SK-N-SH treated with all-trans-retinoic acid at 6 μM for 48 hours (cell line): Measurements from ENCODE around the gene MDFIC.

Source experiments
- BACH2 ChIP-seq: fragments of 250-450 bp; sonication (Bioruptor Pico); IDR thresholded peaks from 2 replicates; pipeline ENCODE4 v1.9.0; 2021; ENCODE audit warnings: mild to moderate bottlenecking, borderline replicate concordance
- ESRRG ChIP-seq: fragments of 250-450 bp; sonication (Bioruptor Pico); IDR thresholded peaks from 2 replicates; pipeline ENCODE4 v1.6.1; 2021; ENCODE audit warnings: mild to moderate bottlenecking
- RARB ChIP-seq: fragments of 250-450 bp; sonication (Bioruptor Pico); IDR thresholded peaks from 2 replicates; pipeline ENCODE4 v1.8.0; 2021; ENCODE audit warnings: mild to moderate bottlenecking, moderate library complexity
- SNAI2 ChIP-seq: fragments of 250-450 bp; sonication (Bioruptor Pico); IDR thresholded peaks from 2 replicates; pipeline ENCODE4 v1.5.0; 2020; ENCODE audit warnings: mild to moderate bottlenecking, moderate library complexity
- TOX ChIP-seq: fragments of 250-450 bp; sonication (Bioruptor Pico); IDR thresholded peaks from 2 replicates; pipeline ENCODE4 v1.8.0; 2021; ENCODE audit warnings: mild to moderate bottlenecking, moderate library complexity, borderline replicate concordance
- ZFP3 ChIP-seq: fragments of 250-450 bp; sonication (Bioruptor Pico); IDR thresholded peaks from 2 replicates; pipeline ENCODE4 v1.5.0; 2020; ENCODE audit warnings: mild to moderate bottlenecking, moderate library complexity
- ZFP30 ChIP-seq: fragments of 450-650 bp; formaldehyde crosslinking; IDR thresholded peaks from 2 replicates; pipeline ENCODE4 v1.5.0; 2022; ENCODE audit warnings: mild to moderate bottlenecking, moderate library complexity
- ZNF70 ChIP-seq: fragments of 450-650 bp; formaldehyde crosslinking; IDR thresholded peaks from 2 replicates; pipeline ENCODE4 v1.5.0; 2020; ENCODE audit warnings: mild to moderate bottlenecking, moderate library complexity
- TF ChIP-seq, protein P1 (sequence below): fragments of 250-450 bp; sonication (Bioruptor Pico); IDR thresholded peaks from 2 replicates; pipeline ENCODE4 v1.5.1; 2020; ENCODE audit warnings: low read depth, mild to moderate bottlenecking, moderate library complexity
- TF ChIP-seq, protein P2 (sequence below): fragments of 250-450 bp; sonication (Bioruptor Pico); IDR thresholded peaks from 2 replicates; pipeline ENCODE4 v1.5.0; 2020; ENCODE audit warnings: mild to moderate bottlenecking, moderate library complexity

DNA sequence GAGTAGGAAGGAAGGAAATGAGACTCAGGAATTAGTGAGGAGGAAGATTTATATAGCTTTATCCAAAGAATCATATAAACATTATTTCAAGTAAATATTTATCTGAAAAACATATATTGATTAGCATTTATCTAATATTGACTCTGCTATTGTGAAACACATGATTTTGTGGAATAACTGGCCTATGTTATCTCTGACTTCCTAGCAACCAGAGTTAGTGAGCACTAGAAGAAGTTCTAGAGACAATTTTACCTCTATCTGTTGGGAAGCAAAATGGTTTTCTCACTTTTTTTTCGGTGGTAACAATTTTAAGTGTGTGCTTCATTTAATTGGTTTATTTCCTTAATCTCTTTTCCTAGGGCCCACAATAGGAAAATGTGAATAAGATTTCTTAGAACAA lies 21.6 kb downstream of the MDFIC start:
- TF ChIP-seq, protein P1, sequence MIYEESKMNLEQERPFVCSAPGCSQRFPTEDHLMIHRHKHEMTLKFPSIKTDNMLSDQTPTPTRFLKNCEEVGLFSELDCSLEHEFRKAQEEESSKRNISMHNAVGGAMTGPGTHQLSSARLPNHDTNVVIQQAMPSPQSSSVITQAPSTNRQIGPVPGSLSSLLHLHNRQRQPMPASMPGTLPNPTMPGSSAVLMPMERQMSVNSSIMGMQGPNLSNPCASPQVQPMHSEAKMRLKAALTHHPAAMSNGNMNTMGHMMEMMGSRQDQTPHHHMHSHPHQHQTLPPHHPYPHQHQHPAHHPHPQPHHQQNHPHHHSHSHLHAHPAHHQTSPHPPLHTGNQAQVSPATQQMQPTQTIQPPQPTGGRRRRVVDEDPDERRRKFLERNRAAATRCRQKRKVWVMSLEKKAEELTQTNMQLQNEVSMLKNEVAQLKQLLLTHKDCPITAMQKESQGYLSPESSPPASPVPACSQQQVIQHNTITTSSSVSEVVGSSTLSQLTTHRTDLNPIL (CRISPR knock-in tag), result no peak
- TF ChIP-seq RARB (CRISPR knock-in tag) (no peak), BACH2 (CRISPR knock-in tag) (no peak), SNAI2 (CRISPR knock-in tag) (no peak), ZFP30 (no peak), TOX (CRISPR knock-in tag) (no peak), ESRRG (CRISPR knock-in tag) (no peak), ZFP3 (CRISPR knock-in tag) (no peak), ZNF70 (CRISPR knock-in tag) (no peak)
- TF ChIP-seq, protein P2, sequence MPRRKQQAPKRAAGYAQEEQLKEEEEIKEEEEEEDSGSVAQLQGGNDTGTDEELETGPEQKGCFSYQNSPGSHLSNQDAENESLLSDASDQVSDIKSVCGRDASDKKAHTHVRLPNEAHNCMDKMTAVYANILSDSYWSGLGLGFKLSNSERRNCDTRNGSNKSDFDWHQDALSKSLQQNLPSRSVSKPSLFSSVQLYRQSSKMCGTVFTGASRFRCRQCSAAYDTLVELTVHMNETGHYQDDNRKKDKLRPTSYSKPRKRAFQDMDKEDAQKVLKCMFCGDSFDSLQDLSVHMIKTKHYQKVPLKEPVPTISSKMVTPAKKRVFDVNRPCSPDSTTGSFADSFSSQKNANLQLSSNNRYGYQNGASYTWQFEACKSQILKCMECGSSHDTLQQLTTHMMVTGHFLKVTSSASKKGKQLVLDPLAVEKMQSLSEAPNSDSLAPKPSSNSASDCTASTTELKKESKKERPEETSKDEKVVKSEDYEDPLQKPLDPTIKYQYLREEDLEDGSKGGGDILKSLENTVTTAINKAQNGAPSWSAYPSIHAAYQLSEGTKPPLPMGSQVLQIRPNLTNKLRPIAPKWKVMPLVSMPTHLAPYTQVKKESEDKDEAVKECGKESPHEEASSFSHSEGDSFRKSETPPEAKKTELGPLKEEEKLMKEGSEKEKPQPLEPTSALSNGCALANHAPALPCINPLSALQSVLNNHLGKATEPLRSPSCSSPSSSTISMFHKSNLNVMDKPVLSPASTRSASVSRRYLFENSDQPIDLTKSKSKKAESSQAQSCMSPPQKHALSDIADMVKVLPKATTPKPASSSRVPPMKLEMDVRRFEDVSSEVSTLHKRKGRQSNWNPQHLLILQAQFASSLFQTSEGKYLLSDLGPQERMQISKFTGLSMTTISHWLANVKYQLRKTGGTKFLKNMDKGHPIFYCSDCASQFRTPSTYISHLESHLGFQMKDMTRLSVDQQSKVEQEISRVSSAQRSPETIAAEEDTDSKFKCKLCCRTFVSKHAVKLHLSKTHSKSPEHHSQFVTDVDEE, result no peak
